ENCODE results near the gene CDK5R2.

DNA sequence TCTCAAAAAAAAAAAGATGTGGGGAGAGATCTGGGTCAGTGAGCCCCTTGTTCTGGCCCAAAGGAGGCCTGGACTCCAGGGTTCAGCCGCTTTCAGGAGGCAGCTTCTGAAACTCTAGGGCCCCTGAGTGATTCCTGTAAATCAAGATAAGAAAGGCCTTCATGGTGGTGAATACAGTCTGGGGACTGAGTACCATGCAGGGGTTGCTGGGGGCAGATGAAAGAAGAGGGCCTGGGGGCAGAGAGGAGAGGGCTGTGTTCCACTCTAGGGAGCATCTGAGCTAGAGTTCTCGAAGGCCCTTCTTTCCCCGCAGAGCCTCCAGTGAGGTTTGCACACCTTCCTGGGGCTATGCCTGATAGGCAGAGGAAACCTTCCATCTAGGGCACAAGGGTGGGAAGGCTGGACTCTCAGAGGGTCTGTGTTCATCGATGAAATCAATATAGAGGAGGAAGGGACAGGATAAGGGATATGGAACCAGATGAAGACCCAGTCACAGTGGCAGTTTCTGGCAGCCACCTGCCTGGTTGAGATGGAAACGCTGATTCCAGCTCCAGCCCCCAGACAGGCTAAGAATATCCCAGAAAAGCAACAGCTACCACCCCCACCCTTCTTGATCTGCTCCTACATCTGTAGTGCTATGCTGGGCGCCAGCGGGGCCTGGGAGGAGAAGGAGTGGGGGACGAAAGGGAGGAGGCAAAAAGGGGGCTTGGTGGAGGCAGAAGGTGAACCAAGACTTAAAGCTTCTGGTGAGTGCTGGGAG is 4.7 kb upstream of the CDK5R2 start:
- no peak for TF ChIP-seq CTCF (optimal IDR thresholded peaks at IDR 0.05 in 1 of 3, IDR thresholded peaks at IDR 0.05 in 1 of 3, conservative IDR thresholded peaks at IDR 0.05 in 1 of 3; ENCODE audit: extremely low read depth in 1 of 3, insufficient read depth in 2 of 3, low read length in 3 of 3)
- TF ChIP-seq EZH2 (IDR thresholded peaks at IDR 0.05; ENCODE audit: low read length) = no peak
